Middle frontal gyrus (tissue), 1 donor: ENCODE data around the gene SOX11.

Experiments
- DNase-seq: peaks from one replicate; pipeline ENCODE4 v3.0.0-alpha.2; 2015; ENCODE audit warnings: low spot score; ENCODE audit errors: extremely low spot score

The SOX11 gene

DNA sequence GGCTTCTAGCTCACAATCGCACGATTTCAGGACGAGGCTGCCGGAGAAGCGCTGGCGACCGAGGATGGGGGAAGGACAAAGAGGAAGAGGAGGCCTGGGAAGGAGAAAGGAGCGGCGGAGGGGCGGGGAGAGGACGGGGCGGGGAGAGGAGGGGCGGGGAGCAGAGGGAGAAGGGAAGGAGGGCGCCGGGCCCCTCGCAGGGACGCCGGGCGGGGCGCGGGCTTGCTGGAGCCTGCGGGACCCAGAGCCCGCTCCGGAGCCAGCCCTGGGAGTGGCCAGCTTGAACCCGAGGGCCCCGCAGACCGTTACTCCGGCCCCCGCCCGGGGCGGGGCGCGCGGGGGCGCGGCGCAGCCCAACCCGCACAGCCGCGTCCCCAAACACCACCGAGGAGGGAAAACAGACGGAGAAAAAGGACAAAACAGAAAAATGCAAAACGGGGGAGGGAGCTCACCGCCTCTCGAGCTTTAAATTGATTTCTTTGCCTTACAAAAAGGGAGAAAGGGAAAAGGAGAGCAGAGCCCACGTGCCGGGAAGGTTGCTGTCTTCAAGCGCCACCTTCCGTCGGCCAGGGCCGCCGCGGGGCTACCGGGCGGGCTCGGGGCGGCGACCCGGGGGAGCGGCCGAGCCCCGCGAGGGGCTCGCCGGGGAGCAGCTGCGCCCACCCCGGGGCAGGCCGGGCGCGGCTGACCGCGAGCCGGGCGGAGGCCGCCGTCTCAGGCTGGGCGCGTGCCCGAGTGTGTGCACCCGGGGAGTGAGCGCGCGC lies 781 bp upstream of the SOX11 start:
- DNase-seq: no peak

DNA sequence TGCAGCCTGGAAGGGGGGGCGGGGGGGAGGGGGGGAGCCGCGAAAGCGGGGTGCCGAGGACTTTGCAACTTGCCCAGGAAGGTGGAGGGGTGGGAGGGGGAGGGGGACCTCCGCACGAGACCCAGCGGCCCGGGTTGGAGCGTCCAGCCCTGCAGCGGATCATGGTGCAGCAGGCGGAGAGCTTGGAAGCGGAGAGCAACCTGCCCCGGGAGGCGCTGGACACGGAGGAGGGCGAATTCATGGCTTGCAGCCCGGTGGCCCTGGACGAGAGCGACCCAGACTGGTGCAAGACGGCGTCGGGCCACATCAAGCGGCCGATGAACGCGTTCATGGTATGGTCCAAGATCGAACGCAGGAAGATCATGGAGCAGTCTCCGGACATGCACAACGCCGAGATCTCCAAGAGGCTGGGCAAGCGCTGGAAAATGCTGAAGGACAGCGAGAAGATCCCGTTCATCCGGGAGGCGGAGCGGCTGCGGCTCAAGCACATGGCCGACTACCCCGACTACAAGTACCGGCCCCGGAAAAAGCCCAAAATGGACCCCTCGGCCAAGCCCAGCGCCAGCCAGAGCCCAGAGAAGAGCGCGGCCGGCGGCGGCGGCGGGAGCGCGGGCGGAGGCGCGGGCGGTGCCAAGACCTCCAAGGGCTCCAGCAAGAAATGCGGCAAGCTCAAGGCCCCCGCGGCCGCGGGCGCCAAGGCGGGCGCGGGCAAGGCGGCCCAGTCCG lies 540 bp downstream of the SOX11 start:
- DNase-seq: no peak

DNA sequence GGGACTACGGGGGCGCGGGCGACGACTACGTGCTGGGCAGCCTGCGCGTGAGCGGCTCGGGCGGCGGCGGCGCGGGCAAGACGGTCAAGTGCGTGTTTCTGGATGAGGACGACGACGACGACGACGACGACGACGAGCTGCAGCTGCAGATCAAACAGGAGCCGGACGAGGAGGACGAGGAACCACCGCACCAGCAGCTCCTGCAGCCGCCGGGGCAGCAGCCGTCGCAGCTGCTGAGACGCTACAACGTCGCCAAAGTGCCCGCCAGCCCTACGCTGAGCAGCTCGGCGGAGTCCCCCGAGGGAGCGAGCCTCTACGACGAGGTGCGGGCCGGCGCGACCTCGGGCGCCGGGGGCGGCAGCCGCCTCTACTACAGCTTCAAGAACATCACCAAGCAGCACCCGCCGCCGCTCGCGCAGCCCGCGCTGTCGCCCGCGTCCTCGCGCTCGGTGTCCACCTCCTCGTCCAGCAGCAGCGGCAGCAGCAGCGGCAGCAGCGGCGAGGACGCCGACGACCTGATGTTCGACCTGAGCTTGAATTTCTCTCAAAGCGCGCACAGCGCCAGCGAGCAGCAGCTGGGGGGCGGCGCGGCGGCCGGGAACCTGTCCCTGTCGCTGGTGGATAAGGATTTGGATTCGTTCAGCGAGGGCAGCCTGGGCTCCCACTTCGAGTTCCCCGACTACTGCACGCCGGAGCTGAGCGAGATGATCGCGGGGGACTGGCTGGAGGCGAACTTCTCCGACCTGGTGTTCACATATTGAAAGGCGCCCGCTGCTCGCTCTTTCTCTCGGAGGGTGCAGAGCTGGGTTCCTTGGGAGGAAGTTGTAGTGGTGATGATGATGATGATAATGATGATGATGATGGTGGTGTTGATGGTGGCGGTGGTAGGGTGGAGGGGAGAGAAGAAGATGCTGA lies 1.4 kb downstream of the SOX11 start:
- no peak for DNase-seq

DNA sequence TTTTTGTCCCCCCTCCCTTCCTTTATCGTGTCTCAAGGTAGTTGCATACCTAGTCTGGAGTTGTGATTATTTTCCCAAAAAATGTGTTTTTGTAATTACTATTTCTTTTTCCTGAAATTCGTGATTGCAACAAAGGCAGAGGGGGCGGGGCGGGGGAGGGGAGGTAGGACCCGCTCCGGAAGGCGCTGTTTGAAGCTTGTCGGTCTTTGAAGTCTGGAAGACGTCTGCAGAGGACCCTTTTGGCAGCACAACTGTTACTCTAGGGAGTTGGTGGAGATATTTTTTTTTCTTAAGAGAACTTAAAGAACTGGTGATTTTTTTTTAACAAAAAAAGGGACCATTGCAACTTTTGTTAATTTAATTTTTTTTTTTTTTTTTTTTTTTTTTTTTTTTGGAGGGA lies 2.1 kb downstream of the SOX11 start:
- DNase-seq: no peak

DNA sequence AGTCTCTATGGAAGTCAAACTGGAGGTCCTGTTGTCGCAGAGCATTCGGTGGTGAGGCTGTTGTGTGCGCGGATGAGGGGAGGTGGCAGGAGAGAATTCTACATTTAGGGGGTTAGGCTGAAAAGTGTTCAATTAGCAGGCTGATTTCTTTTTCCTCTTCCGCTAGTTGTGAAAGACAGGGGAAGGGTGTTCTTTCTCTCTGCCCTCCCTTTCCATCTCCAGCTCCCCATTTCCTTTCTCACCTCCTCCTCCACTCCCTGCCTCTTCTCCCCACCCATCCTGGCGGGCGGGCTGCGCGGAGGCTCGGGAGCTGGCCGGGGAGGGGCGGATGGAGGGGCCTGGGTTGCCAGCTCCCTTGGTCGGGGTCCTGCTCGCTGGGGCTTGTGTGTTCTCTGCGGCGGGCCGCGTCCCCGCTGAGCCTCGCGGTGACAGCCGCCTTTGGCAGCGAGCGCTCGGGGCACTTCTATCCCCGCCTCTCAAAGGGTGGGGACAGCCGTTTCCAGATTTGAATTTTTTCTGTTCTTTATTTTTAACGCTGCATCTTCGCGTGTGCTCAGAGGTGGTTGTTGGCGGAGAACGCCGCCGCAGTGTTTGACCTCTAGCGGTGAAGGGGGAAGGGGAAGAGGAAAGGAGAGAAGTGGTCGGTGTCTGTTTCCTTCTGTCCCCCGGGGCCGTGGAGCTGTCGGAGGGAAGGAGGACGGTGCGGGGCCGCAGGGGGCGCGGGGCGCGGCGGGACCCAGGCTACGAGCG lies 3.6 kb downstream of the SOX11 start:
- no peak for DNase-seq

DNA sequence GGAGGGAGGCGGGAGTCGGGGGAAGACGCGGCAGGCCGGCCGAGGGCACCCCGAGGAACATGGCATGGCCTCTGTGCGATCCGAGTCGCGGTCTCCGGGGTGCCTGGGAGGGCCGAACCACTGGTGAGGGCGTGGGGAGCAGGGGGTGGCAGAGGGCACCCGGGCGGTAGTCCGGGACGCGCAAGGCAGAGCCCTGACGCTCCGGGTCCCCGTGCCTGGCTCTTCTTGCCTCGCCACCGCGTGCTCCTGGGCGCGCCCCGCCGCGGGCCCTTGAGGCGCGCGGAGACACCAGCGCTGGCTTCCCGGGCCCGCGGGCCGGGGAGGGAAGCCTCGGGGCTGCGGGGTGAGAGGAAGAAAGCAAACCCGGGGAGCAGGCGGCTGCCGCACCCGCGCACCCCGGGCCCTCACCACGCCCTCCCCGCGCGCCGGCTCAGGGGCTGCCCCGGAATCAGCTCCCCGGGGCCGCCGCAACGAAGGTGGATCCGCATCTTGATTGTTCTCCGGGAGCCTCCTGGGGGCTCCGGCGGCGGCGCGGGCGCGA lies 4.3 kb downstream of the SOX11 start:
- no peak for DNase-seq

DNA sequence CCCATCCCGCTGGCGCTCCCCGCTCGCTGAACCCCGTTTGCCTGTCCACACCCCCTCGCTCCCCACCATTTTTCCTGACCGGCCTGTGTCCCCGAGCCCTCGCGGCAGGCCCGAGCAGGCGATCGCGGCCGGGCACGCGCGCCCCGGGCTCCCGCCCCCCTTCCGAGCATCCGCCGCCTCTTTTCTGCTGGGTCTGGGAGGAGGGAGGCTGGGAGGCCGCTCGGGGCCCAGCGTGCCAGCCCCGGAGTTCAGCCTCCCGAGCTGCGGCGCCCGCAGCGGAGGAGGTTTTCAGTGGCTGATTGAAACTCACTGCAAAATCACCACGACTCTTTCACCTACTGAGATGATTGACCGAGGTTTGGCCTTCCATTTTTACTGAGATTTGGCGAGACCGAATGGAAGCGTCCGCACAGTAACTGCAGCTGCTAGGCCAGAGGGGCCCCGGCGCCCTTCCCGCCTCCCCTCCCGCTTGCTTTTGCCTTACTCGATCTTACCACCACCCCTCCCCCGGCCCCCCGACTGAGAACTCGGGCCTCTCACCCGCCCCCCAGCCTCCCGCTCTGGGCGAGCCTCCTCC lies 4.8 kb downstream of the SOX11 start:
- DNase-seq: no peak

DNA sequence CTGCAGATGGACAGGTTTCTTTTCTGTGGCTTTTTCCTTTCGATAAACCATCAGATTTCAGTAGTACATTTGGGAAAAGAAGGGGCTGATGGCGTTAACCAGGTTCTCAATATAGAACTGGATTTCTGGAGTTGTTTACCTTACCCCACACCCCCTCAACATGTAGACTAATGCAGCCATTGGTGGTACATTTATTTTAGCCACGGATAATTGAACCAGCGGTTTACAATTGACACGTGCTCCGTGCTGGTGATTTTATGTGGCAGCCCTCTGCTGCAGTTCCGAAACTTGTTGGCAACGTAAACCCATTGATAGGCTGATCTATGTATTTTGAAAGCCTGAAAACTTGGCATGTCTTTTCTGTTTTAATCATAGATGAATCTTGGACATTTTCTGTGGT lies 5.4 kb downstream of the SOX11 start:
- no peak for DNase-seq

DNA sequence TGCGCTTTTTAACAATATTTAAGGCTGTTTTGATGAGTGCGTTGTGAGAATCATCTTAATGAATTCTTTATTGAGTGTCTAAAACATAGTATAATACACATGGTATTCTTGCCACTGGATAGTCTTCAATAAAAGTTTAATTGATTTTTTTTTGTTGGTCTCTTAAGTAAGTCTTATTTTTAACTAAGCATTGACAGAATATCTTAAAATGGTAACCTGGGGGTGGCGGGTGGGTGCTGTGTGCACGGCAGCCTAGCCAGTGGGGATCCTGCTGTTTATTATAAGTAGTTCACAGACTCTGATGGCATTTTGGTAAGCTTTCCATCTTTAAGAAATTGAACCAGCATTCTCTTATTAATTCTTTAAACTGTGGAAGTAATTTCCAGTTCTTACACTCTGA lies 6.0 kb downstream of the SOX11 start:
- DNase-seq: no peak

DNA sequence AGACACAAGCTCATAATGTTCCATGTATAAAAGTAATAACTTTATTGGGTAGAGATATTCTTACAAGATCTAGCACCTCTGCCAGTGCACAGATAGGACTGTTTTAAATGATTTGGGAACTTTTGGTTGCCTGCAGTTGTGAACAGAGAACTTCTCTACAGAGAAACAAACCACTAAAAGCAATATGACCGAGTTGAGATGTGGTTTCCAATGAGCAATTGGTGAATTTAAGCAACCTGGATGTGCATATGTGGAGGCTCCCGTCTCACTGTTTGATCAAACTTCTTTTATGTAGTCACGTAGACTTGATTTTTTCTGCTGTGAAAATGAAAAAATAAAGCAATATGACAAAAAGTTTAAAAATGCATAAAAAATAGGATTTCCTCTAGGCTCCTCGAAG lies 7.8 kb downstream of the SOX11 start:
- DNase-seq: no peak

DNA sequence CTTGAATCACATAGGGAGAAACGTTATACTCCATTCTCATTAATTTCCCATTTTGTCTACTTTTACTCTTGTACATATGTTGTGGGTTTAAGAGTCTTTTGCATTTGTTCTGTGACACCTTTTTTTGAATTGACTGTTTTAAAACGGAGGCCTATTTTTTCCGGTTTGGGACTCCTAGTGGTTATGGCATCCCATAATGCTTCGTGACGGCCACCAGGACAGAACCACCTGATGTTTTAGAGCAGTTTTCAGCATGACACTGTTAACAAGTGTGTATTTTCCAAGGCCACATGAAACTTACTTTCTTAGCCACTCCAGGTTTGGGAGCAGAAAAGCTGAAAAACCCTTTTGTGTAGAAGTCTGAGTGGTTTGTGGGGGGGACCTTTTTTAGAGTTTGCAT lies 8.4 kb downstream of the SOX11 start:
- no peak for DNase-seq

DNA sequence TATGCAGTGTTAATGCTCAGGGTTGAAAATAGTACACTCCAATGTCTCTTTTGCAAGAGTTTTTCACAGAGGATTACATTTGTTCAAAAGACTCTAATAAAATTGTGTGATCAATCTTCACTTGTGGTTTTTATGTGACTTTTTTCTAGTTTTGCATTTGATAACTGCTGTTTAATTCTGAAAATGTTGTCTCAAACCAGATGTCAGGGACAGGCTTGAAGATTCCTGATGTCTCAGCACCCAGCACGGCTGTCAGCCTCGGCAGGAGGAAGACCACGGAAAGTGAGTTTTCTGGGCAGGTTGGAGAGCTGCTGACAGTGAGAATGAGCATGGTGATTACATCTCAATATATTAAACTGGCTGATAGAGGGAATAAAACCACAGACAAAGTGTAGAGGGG lies 9.1 kb downstream of the SOX11 start:
- DNase-seq: no peak

DNA sequence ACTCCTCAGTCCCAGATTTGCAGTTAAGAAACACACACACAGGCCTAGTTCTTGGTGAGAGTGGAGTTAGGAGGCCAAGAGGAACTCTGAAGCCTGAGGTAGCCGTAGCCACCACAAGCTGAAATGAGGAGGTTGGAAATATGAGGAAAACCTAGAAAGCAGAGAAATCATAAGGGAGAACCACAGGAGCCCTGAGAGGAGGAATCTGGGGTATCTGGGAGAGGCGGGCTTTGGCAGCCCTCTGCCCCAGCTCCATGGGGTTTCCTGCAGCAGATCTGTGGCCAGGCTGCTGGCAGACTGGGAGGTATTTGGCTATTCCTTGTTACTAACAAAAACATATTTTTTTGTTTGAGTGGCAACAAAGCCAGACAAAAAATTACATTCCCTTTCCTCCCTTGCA lies 11.0 kb downstream of the SOX11 start:
- no peak for DNase-seq

DNA sequence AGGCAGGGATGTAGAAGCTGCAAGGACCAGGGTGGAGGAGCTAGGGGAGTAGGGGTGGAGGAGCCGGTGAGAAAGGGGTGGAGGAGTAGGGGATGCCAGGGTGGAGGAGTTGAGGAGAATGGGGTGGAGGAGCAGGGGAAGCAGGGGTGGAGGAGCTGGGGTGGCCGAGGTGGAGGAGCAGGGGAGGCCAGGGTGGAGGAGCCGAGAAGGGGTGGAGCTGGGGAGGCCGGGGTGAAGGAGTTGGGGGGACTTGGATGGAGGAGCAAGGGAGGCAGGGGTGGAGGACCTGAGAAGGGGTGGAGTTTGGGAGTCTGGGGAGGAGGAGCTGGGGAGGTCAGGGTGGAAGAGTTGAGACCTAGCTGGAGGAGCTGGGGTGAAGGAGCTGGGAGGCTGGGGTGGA lies 13.3 kb downstream of the SOX11 start:
- no peak for DNase-seq

DNA sequence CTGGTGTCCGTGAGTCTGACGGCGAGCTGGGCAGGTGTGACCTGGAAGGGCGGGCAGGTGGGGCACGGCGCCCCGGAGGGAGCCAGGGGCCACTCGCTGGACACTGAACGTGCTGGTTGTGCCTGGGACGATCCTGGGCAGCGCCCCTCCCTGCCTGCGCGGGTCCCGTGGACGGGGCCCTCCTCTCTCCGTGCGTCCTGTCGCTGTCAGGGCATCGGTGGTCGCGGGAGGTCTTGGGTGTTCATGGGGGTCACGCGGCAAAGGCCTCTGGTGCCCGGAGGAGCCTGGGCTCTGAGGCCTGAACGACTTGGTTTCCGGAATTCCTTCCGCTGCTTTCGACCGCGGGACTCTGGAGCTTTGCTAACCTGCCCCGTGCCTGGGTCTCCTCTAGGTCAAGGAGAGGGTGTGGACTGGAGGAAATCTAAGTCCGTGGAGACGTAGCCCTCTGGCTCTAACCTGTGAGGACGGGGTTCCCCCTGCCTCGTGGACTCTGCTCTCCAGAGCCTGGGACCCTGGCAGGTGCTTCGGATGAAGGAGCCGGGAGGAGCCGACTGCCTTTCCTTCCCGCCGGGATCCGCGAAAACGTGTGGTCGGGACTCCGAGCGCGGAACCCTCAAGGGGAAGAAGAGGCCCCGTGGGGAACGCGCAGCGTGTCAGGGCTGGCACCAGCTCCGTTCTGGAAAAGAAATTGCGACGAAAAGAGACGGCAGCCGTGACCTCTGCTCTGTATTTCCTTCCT lies 14.7 kb downstream of the SOX11 start:
- DNase-seq: no peak

DNA sequence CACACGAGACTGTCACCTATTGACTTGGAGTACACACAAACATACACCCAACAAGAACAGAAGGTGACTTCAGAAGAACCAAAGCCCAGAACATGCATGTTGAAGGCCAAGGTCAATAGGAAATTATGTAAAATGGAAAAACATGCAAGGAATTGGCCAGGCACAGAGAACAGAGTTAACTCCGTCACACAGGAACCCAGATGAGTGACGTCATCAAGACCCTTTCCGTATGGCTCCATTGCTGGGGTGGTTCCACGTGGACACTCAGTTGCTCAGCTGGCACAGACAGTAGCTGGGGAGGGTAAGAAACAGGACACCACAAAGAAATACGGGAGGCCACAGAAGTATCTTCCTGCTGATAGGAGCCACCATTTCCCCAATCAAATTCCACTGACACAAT lies 18.4 kb downstream of the SOX11 start:
- DNase-seq: no peak

DNA sequence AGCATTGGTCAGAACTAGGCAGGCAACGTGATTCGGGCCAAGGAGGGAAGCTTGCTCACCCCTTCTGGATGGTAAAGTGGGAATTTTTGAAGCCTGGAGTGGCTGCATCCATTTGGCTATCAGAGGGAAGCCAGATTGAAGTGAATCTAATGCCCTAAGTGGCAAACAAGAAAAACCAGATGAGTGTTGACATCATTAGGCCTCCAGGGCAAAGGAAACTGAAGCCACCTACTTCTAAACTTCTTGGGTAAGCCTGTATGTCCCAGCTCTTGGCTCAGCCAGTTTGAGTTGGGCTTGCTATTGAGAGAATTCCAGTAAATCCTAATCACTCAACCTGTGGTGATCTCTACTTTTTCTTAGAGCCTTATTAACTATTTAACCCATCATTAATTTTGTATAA lies 20.9 kb downstream of the SOX11 start:
- DNase-seq: no peak

DNA sequence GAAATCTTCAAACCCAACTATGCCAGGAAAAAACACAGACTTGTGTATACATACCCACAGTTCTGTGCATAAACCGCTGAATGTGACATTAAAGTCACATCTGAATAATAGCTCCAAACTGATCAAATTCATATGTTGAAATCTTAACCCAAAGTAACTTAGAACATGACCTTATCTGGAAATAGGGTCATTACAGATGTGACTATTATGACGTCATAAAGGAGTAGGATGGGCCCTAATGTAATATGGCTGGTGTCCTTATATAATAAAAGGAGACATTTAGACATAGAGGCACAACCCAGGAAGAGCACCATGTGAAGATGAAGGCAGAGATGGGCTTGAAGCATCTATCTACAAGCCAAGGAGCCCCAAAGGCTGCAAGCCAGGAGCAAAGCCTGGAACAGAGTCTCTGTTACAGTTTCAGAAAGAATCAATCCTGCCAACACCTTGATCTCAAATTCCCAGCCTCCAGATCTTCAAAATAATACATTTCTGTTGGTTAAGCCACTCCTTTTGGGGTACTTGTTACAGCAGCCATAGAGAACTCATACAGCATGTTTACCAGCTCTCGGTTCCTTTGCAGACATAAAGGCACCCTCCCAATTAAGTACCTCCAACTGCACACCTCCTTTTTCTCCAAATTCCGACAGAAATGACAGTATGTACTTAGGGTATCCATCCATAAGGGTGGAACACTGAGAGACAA lies 27.6 kb downstream of the SOX11 start:
- no peak for DNase-seq

DNA sequence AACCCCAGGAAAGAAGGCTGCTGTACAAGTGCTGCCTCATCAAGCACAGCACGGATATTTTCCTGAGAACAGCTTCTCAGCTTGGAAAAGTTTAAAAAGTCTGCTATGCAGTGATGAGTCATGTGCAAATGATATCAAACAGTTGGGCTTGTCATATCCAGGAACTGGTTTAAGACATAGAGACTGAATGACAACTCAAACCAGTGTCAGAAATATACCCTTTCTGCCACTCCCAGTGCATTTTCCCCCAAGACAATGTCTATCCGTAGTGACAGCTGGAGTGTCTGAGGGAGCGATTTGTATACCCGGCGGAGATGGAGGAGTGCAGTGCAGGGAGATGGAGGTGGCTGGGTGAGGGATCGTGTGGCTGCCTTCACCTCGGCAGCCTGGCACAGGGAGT lies 28.2 kb downstream of the SOX11 start:
- no peak for DNase-seq
